ENCODE results near the gene COMP. TPM values are rescaled to one million over a fixed set of nuclear protein-coding genes. Genes with fewer than 3 reads are reported as not detected.

COMP gene
- total RNA-seq, 3 donors from 2014 or later (not counting 1 experiment from before 2014, with no cell fraction given) = not detected

- no peak overlapping the region for H3K27ac ChIP-seq (ENCODE audit: low read length)
- DNase-seq (no peak), ATAC-seq (no peak)
- H3K4me3 Mint-ChIP-seq = no peak overlapping the region
- no peak for TF ChIP-seq CTCF (IDR thresholded peaks at IDR 0.05)
- H3K9me3 Mint-ChIP-seq = no peaks in the 10 kb centered on the region
- no peaks in the 10 kb centered on the region for H3K36me3 Mint-ChIP-seq
- peaks cover 2% of the 10 kb centered on the region for H3K27me3 ChIP-seq (ENCODE audit: control insufficient read depth, insufficient read depth, low read length)
- no peaks in the 10 kb centered on the region for H3K9me3 ChIP-seq (ENCODE audit: control insufficient read depth, insufficient read depth, low read length)
- H3K4me3 ChIP-seq (ENCODE audit: low read length) = no peak overlapping the region
- H3K27ac Mint-ChIP-seq = no peak overlapping the region
- H3K4me1 ChIP-seq (ENCODE audit: control insufficient read depth, insufficient read depth, low read length) = peaks cover 6% of the 10 kb centered on the region
- H3K27me3 Mint-ChIP-seq (ENCODE audit: low read depth in 2 of 2) = peaks cover 0 to 3% of the 10 kb centered on the region in 2 donors
- H3K36me3 ChIP-seq (ENCODE audit: control insufficient read depth, insufficient read depth, low read length) = no peaks in the 10 kb centered on the region
- WGBS (ENCODE audit: insufficient coverage) = 92% methylated on average over 8 of the region's 8 CpGs
- peaks cover 0 to 4% of the 10 kb centered on the region in 2 donors for H3K4me1 Mint-ChIP-seq
- intact Hi-C loops (cut with micrococcal nuclease) = no loop called here
Measured at GRCh38 chr19:18804643-18805042, 13.5 kb upstream of the COMP start.

- Histone ChIP-seq H3K27ac (ENCODE audit: low read length) (no peak overlapping the region), H3K4me1 (ENCODE audit: control insufficient read depth, insufficient read depth, low read length) (peaks cover 2% of the 10 kb centered on the region), H3K9me3 (ENCODE audit: control insufficient read depth, insufficient read depth, low read length) (no peaks in the 10 kb centered on the region), H3K4me3 (ENCODE audit: low read length) (no peak overlapping the region), H3K36me3 (ENCODE audit: control insufficient read depth, insufficient read depth, low read length) (no peaks in the 10 kb centered on the region), H3K27me3 (ENCODE audit: control insufficient read depth, insufficient read depth, low read length) (peaks cover 3% of the 10 kb centered on the region)
- intact Hi-C loops (cut with micrococcal nuclease) = no loop called here
- H3K36me3 Mint-ChIP-seq = no peaks in the 10 kb centered on the region
- WGBS (ENCODE audit: insufficient coverage) = 92% methylated on average over 15 of the region's 15 CpGs
- no peaks in the 10 kb centered on the region for H3K27me3 Mint-ChIP-seq (ENCODE audit: low read depth in 2 of 2)
- no peak for TF ChIP-seq CTCF (IDR thresholded peaks at IDR 0.05)
- DNase-seq = no peak
- H3K4me3 Mint-ChIP-seq = no peak overlapping the region
- no peaks in the 10 kb centered on the region for H3K4me1 Mint-ChIP-seq
- no peak for ATAC-seq
- no peak overlapping the region for H3K27ac Mint-ChIP-seq
- H3K9me3 Mint-ChIP-seq = no peaks in the 10 kb centered on the region
Measured at GRCh38 chr19:18804139-18804601, 13.1 kb upstream of the COMP start.

GRCh38 chr19:18803550-18804138 lies 12.5 kb upstream of the COMP start:
- Histone ChIP-seq H3K27me3 (ENCODE audit: control insufficient read depth, insufficient read depth, low read length) (peaks cover 4% of the 10 kb centered on the region), H3K36me3 (ENCODE audit: control insufficient read depth, insufficient read depth, low read length) (no peaks in the 10 kb centered on the region), H3K4me1 (ENCODE audit: control insufficient read depth, insufficient read depth, low read length) (no peaks in the 10 kb centered on the region), H3K27ac (ENCODE audit: low read length) (no peak overlapping the region), H3K4me3 (ENCODE audit: low read length) (no peak overlapping the region), H3K9me3 (ENCODE audit: control insufficient read depth, insufficient read depth, low read length) (no peaks in the 10 kb centered on the region)
- Mint-ChIP-seq H3K27ac (no peak overlapping the region), H3K36me3 (no peaks in the 10 kb centered on the region), H3K4me1 (no peaks in the 10 kb centered on the region), H3K27me3 (ENCODE audit: low read depth in 2 of 2) (no peaks in the 10 kb centered on the region), H3K4me3 (no peak overlapping the region), H3K9me3 (no peaks in the 10 kb centered on the region)
- ATAC-seq = no peak
- intact Hi-C loops (cut with micrococcal nuclease) = no loop called here
- 88% methylated on average over 5 of the region's 5 CpGs for WGBS (ENCODE audit: insufficient coverage)
- TF ChIP-seq CTCF (IDR thresholded peaks at IDR 0.05) = no peak
- DNase-seq = no peak

- H3K4me1 ChIP-seq (ENCODE audit: control insufficient read depth, insufficient read depth, low read length) = no peaks in the 10 kb centered on the region
- WGBS (ENCODE audit: insufficient coverage) = 79% methylated on average over 11 of the region's 11 CpGs
- DNase-seq (no peak), ATAC-seq (no peak)
- H3K4me3 ChIP-seq (ENCODE audit: low read length) = no peak overlapping the region
- Mint-ChIP-seq H3K27ac (no peak overlapping the region), H3K36me3 (no peaks in the 10 kb centered on the region), H3K4me1 (no peaks in the 10 kb centered on the region), H3K27me3 (ENCODE audit: low read depth in 2 of 2) (peaks cover 3 to 4% of the 10 kb centered on the region in 2 donors), H3K4me3 (no peak overlapping the region), H3K9me3 (no peaks in the 10 kb centered on the region)
- no peaks in the 10 kb centered on the region for H3K36me3 ChIP-seq (ENCODE audit: control insufficient read depth, insufficient read depth, low read length)
- TF ChIP-seq CTCF (IDR thresholded peaks at IDR 0.05) = no peak
- no peaks in the 10 kb centered on the region for H3K9me3 ChIP-seq (ENCODE audit: control insufficient read depth, insufficient read depth, low read length)
- H3K27ac ChIP-seq (ENCODE audit: low read length) = no peak overlapping the region
- H3K27me3 ChIP-seq (ENCODE audit: control insufficient read depth, insufficient read depth, low read length) = peaks cover 8% of the 10 kb centered on the region
- intact Hi-C loops (cut with micrococcal nuclease) = no loop called here
Measured at GRCh38 chr19:18802354-18802753, 11.2 kb upstream of the COMP start.

Data from natural killer cell (primary cell).